Endometrial microvascular endothelial cells (primary cell): ENCODE results near the gene ADAM30. TPM values are rescaled to one million over a fixed set of nuclear protein-coding genes. Genes with fewer than 3 reads are reported as not detected.

ENCODE experiments used
- in situ Hi-C: cut with HindIII; loops from 2 replicates; pipeline ENCODE4 v1.10.0; 2017; ENCODE audit warnings: low sequenced_read_pairs, low pct_unique_long_range_greater_than_20kb; ENCODE audit errors: inconsistent ontology term
- total RNA-seq: library from RNA; depleted of rRNA; stranded (reverse); fragments of >200 nt; gene quantifications from one replicate; pipeline ENCODE4 v1.2.3, GENCODE V29; 2015; ENCODE audit errors: inconsistent ontology term

The ADAM30 gene
- total RNA-seq, 1 donor from 2014 or later = not detected

GRCh38 chr1:119911775-119912174 lies 15.5 kb upstream of the ADAM30 start:
- in situ Hi-C loops = no loop called here

- in situ Hi-C loops = no loop called here
Observed at GRCh38 chr1:119910618-119911017, 14.3 kb upstream of the ADAM30 start.

DNA sequence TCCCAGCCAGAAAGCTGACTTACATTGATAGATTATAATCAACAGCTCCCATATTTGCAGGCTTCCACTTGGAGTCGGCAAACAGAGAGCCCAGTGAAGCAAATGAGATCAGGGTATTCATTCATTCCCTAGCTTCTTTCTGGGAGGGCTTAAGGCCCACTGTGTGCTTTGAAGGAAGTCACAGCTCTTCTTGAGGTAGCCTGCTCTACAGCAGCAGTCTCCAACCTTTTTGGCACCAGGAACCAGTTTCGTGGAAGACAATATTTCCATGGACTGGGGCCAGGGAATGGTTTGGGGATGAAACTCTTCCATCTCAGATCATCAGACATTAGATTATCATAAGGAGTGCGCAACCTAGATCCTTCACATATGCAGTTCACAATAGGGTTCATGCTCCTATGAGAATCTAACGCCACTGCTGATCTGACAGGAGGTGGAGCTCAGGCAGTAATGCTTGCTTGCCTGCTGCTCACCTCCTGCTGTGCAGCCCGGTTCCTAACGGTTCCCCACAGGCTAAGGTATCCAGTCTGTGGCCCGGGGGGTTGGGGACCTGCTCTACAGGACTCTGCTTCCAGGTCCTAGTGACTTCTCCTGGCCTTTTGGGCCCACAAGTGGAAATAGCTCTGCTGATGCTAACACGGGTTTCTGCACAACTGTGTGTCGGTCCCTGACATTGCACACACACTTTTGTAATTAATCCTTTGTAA lies 13.7 kb upstream of the ADAM30 start:
- in situ Hi-C loops = no loop called here

DNA sequence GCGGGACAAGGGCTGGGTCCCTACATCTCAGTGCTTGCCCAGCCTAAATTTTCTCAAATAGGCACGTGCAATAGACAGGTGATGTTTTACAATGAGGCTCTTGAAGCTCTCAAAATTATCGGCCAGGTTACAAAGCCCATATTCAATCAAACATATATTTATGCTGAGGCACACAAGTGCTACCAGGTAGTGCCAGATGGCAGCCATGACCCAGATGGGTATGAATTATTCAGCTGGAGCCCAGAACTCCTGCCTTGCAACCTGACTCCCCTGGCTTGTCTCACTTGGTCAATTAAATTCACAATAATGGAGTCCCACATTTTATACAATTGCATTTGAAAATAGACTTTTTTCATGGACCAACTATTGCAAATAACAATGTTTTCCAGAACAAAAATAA lies 12.3 kb upstream of the ADAM30 start:
- in situ Hi-C loops = no loop called here

DNA sequence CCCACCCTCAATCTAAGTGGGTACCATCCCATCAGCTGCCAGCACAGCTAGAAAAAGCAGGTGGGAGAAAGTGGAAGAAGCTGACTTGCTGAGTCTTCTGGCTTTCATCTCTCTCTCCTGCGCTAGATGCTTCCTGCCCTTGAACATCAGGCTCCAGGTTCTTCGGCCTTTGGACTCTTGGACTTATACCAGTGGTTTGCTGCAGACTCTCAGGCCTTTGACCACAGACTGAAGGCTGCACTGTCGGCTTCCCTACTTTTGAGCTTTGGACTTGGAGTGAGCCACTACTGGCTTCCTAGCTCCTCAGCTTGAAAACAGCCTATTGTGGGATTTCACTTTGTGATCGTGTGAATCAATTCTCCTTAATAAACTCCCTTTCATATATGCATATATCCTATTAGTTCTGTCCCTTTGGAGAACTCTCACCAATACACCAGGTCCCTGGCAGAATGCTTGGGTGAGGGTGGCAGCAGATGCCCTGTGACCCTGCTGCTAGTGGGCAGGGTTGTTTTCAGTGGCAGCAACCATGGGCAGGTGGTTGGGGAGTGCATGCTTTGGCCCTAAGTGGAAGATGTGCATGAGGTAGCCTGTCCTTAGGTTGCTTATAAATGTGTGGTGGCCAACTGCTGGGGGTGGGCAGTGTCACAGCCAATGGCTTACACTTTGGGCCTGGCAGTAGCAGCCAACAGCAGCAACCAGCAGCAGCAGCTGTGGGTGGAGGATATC lies 10.8 kb upstream of the ADAM30 start:
- in situ Hi-C loops = no loop called here

- in situ Hi-C loops = no loop called here
Observed at GRCh38 chr1:119903443-119903835, 7.1 kb upstream of the ADAM30 start.

DNA sequence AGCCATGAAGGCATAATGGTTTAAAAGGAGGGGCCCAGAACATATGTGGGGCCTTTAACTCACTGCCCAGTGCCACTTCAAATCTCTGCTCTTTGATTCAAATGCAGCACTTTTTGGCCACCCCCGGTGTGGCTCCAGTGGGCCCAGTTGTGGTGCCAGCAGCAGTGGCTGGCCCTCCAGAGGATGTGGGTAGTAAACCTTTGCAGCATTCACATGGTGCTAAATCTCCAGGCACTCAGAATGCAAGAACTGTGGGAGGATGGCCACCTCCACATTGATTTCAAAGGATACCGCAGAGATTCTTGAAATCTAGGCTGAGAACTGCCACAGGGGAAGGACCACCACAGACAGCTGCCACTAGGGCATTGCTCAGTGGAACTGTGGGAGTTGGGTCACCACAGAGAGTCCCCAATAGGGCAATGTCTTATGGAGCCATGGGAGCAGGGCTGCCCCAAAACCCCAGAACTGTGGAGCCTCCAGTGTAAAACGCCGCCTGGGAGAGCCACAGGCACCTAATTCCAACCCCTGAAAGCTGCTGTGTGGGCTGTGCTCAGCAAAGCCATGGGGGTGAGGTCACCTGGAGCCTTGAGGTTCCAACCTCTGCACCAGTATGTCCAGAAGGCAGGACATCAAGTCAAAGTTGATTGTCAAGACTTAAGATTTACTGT lies 6.6 kb upstream of the ADAM30 start:
- in situ Hi-C loops = no loop called here

GRCh38 chr1:119898981-119899720 lies 2.8 kb upstream of the ADAM30 start:
- in situ Hi-C loops = no loop called here

DNA sequence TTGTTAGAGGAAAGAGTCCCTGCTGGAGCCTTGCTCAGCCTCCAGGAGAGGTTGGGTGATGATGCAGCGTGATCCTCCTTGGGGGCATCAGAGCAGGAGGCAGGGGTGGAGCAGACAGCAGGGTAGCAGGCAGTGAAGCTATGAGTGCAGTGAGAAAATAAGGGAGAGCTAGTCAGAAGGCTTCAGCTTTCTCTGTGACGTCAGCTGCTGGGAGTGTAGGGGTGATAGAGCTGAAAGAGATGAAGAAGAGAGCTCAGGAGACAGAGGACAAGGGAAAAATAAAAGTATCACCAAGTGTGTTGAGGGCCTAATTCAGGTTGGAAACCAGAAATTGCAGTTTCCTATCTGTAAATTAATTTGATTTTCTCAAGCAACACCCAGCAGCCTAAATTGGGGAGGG lies 2.2 kb upstream of the ADAM30 start:
- in situ Hi-C loops = no loop called here

DNA sequence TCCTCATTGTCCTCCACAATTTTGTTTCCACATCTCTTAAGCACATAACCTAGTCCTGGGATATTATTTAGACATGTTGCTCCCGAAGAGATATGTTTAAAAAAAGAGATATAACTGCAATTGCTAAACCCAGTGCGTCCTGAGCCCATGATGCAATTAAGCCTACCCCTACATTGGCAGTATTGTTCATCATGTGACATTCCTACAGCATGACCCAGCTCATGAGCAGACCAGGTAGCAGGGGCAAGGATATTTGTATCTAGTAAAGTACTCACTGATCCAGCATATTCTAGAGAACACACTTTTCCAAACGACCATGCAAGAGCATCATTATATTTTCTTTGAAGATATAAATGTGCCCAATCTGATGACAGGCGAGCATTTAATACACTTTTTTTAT lies 1.2 kb downstream of the ADAM30 start:
- in situ Hi-C loops = no loop called here

DNA sequence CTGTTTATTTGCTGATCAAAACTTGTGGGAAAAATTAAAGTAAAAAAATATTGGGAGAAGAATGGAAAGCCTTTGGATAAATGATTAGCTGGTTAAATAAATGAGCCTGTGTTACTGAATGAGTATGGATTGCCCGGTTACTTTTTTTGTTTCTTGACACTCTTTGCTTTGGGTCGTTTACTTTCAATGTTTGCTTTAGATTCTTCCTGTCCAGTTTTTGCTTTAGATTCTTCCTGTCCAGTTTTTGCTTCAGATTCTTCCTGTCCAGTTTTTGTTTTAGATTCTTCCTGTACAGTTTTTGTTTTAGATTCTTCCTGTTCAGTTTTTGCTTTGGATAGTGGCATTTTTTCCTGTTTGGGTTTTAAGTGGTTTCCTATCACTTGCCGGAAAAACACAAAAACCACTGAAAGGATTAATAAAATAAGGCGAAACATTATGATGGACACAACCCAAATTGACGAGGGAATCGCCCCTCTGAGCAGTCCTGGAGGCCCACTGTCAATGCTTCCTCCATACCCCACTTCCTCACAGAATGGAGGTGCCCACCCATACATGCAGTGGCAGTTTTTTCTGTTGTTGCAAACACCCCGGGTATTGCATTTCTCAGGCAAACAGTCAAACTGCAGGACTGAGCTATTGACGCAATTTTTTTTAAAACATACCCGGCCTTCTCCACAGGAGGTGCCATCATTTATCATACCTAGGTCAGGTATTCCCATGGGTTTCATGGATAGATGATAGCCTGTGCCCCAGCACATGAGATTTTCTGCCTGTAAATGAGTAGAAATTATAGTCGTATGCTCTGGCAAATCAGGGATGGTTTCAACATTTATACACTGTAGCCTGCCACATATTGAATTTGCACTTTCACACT lies 2.3 kb downstream of the ADAM30 start:
- in situ Hi-C loops = no loop called here

- in situ Hi-C loops = no loop called here
Observed at GRCh38 chr1:119893238-119893791, 3.0 kb downstream of the ADAM30 start.

DNA sequence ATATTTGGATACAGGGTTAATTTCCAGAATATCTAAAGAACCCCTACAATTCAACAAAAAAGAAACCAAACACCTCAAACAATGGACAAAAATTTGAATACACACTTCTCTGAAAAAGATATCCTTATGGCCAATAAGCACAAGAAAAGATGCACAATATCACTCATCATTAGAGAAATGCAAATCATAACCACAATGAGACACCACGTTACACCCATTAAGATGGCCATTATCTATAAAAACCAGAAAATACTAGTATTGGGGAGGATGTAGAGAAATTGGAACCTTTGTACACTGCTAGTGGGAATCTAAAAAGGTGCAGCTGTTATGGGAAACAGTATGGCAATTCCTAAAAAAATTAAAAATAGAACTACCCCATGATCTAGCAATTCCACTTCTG lies 4.9 kb downstream of the ADAM30 start:
- in situ Hi-C loops = no loop called here

- in situ Hi-C loops = no loop called here
Observed at GRCh38 chr1:119888476-119888875, 7.8 kb downstream of the ADAM30 start.

DNA sequence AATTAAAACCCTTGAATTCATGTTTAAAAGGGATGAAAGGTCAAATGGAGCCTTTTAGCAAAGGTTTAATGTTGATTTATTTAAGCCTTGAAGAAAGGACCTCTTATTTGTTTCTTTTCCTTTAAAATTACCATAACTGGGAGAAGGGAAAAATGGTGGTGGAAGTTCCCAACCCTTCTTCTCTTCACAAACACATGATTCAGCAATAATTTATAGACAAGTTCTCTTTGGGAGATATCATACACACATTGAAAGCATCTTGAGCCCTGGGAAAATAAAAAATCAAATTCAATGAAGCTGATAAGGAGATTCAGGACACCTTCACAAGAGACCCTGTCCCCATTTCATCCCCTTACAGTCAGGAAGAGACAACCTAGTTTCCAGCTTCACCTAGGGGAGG lies 8.9 kb downstream of the ADAM30 start:
- in situ Hi-C loops = no loop called here

- in situ Hi-C loops = no loop called here
Observed at GRCh38 chr1:119885903-119886783, 10.2 kb downstream of the ADAM30 start.

DNA sequence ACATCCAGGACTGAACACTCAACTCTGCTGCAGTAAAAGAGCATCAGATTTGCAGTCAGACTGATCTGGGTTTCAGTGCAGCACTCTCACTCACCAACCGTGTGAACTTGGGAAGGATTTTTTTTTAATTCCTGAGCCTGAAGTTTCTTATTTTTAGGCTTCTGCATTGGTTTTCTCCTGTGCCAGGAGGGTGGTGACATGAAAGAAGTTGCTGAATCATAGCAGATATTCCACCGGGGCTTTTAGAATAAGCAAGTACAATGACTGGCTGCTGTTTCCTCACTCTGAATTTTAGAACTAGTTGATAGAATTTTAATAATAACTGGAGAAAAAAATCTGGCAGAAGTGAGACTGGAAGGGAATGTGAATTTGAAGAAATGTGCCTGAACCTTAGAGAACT lies 11.6 kb downstream of the ADAM30 start:
- in situ Hi-C loops = no loop called here
